Middle frontal gyrus (tissue), 1 donor: ENCODE data around the gene CAPN10.

ENCODE experiments used
- DNase-seq: peaks from one replicate; pipeline ENCODE4 v3.0.0-alpha.2; 2015; ENCODE audit warnings: low spot score; ENCODE audit errors: extremely low spot score

Gene CAPN10

GRCh38 chr2:240589375-240589774 is 2.8 kb downstream of the CAPN10 start:
- no peak for DNase-seq

DNA sequence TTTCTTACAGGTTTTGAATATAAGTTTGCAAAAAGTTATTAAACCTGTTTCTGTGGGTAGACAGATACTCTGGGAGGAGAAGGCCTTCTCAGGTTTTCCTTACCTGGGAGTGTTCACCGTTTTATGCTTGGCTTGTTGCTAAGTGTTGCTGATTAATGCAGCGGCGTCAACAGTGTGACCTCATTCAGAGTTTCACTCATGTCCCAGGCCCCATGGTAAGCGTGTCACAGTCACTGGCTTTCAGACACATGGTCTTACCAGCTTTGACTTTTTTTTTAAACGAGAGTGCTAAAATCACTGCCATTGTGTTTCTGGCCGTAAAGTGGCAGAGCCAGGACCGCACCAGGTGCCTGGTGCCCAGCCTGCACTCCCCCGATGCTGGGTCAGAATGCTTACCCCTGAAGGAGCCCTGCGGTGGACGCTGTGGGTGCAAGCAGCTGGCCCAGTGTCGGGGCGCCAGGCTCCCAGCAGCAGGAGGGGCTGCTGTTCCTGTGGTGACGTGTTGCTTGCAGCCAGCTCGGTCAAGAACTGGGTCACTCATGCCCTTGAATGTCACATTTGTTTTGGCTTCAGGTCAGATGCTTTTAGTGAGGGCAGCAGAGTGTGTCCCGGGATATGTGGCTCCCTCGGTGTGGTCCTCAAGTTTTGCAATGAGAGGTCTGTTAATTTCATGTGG is 3.5 kb downstream of the CAPN10 start:
- DNase-seq = no peak

DNA sequence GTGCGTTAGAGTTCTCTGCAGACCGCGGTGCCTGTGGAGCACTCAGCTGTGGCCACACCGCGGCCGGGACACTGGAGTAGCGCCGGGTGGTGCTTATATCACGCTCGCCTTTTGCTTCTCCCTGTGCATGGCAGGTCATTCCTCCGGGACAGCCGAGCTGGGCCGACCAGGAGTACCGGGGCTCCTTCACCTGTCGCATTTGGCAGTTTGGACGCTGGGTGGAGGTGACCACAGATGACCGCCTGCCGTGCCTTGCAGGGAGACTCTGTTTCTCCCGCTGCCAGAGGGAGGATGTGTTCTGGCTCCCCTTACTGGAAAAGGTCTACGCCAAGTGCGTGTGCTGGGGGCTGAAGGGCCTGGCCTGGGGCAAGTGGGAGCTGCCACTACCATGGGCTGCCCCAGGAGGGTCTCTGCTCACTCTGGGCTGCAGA is 4.2 kb downstream of the CAPN10 start:
- DNase-seq = no peak

- DNase-seq = no peak
Measured at GRCh38 chr2:240591226-240591625, 4.7 kb downstream of the CAPN10 start.

DNA sequence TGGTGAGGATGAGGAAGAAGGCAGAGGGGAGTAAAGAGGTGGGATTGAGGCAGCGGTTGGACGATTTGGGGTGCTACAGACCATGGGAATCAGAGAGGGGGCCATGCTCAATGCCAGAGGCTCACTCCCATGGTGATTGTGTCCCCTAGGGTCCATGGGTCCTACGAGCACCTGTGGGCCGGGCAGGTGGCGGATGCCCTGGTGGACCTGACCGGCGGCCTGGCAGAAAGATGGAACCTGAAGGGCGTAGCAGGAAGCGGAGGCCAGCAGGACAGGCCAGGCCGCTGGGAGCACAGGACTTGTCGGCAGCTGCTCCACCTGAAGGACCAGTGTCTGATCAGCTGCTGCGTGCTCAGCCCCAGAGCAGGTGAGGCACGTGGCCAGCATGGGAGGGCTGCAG is 5.2 kb downstream of the CAPN10 start:
- no peak for DNase-seq

DNA sequence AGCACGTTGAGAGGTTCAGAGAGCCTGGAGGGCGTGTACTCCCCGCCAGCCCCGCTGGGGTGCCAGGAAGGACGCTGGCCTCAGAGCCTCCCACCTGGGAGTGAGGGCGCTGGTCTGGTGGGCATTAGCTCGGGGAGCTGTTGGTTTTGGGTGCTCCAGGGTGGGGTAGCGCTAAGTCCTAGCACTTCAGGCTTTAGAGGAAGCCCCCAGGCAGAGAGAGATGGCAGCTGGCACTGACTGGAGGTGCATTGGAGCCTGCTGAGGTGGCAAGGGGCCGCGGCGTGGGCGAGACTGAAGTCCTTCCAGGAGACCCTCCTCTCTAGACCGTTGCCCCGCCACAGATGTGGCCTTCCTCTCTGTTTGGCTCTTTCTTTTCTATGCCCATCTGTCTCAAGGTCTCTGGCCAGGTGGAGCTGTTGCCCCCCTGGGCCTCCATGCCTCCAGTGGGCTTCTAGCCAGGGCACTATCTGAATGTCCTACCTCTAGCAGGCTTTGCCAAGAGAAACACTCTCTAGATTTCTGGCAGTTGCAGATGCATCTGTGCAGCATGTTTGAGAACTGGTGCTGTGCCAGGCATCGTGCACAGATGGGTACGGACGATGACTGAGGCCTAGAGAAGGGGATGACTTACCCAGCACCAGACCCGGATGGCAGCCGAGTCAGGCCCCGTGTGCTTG is 6.6 kb downstream of the CAPN10 start:
- peak; percentile 14 for DNase-seq

GRCh38 chr2:240593703-240594451 is 7.3 kb downstream of the CAPN10 start:
- no peak for DNase-seq

DNA sequence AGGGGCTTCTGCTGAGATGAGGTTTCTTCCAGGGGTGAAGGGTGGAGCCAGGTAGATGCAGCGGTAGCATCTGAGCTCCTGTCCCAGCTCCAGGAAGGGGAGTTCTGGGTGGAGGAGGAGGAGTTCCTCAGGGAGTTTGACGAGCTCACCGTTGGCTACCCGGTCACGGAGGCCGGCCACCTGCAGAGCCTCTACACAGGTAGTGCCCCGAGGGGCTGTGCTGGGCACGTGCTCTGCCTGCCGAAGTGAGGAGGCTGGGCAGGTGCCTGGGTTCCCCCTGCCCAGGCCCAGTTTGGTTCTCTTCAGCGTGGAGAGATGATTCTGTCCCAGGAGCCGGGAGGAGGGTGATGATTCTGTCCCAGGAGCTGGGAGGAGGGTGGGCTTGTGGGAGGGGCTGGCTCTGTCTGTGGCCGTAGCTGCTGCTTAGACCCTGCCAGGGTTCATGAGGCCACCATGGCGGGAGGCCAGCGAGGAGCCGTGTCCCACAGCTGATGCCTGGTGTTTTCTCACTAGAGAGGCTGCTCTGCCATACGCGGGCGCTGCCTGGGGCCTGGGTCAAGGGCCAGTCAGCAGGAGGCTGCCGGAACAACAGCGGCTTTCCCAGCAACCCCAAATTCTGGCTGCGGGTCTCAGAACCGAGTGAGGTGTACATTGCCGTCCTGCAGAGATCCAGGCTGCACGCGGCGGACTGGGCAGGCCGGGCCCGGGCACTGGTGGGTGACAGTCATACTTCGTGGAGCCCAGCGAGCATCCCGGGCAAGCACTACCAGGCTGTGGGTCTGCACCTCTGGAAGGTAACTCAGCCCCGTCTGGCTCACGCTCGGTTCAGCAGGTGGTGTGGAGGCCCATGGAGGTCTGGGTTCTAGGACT is 8.2 kb downstream of the CAPN10 start:
- DNase-seq = no peak

- DNase-seq = no peak
Measured at GRCh38 chr2:240595381-240596079, 9.0 kb downstream of the CAPN10 start.

DNA sequence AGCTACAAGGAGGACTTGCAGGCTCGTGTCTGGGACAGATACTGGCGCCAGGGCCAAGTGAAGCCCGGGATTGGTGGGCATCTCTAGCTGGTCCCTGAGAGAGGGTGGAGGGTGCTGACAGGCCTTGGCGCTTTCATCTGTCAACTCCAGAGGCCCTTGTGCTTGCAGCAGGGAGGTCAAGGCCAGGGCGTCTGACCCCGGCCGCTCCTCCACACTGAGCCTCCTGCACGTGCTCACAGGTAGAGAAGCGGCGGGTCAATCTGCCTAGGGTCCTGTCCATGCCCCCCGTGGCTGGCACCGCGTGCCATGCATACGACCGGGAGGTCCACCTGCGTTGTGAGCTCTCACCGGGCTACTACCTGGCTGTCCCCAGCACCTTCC is 9.5 kb downstream of the CAPN10 start:
- DNase-seq = no peak

DNA sequence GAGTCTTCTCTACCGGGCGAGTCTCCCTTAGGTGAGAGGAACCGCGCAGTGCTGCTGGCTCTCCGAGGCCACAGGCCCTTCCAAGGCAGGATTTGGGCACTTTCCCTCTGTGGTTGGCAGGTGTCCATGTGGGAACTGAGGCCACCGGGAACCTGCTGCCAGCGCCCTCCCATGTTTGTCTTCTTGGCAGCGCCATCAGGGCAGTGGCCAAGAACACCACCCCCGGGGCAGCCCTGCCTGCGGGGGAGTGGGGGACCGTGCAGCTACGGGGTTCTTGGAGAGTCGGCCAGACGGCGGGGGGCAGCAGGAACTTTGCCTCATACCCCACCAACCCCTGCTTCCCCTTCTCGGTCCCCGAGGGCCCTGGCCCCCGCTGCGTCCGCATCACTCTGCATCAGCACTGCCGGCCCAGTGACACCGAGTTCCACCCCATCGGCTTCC is 10.0 kb downstream of the CAPN10 start:
- peak; percentile 50 for DNase-seq

DNA sequence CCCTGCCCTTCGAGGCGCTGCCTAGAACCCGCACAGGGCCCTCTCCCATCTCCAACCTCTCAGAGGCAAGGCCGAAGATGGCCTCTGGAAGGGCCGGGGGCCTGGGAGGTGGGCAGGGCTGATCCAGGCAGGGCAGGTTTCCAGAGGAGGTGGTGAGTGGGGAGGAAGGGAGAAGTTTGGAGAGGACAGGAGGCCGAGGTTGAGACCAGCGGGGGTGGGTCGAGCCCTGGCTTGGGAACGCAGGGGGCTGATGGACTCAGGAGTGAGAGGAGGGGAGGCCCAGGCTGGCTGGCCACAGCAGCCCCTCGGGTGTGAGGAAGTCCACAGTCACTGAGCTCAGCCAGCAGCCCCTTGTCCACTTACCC is 10.5 kb downstream of the CAPN10 start:
- DNase-seq = no peak

- no peak for DNase-seq
Measured at GRCh38 chr2:240597419-240598181, 11.1 kb downstream of the CAPN10 start.

DNA sequence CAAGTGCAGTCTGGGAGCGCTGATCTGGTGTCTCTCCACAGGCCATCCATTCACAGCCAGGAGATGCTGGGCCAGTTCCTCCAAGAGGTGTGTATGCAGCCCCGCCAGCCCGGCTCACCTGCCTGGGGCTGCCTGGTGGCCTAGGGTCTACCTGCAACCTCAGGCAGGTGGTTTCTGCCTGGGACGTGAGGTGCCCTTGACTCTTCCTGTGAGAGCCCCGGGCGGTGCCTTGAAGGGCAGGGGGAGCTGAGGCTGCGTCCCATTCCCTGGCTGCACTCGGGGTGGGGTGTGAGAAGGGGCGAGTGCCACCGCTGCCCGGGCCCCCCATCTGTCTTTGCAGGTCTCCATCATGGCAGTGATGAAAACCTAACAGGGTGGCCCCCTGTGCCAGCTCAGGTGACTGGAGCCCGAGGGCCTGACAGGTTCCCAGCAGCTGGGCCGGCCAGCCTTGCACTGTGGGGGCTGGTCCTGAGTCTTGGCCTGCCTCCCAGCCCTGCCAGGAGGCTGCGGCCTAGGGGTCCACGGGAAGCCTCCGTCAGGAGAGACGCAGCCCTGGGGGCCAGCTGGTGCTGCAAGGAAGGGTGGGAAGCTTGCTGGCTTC is 11.9 kb downstream of the CAPN10 start:
- no peak for DNase-seq

- no peak for DNase-seq
Measured at GRCh38 chr2:240599141-240599583, 12.6 kb downstream of the CAPN10 start.

DNA sequence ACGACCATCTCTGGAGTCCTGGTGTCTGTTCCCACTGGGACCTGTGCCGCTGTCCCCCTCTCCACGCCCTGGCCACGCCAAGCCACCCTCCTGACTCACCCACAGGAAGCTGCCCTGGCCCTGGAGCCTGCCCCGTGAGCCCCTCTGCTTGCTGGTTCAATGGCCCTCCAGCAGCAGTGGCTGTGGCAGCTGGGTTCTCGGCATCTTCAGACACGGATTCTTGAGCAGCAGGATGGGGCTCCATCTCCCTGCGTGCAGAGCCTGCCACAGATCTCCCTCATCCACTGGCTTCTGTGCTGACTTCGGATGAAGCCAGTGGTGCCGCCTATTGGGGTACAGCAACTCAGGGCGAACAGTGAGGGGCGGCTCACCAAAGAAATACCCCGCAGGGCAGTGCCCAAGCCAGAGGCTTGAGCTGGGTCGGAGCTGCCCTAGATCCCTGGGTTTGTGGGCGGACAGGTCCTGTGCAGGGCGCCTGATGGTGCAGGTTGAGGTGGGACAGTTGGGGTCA is 14.0 kb downstream of the CAPN10 start:
- no peak for DNase-seq

DNA sequence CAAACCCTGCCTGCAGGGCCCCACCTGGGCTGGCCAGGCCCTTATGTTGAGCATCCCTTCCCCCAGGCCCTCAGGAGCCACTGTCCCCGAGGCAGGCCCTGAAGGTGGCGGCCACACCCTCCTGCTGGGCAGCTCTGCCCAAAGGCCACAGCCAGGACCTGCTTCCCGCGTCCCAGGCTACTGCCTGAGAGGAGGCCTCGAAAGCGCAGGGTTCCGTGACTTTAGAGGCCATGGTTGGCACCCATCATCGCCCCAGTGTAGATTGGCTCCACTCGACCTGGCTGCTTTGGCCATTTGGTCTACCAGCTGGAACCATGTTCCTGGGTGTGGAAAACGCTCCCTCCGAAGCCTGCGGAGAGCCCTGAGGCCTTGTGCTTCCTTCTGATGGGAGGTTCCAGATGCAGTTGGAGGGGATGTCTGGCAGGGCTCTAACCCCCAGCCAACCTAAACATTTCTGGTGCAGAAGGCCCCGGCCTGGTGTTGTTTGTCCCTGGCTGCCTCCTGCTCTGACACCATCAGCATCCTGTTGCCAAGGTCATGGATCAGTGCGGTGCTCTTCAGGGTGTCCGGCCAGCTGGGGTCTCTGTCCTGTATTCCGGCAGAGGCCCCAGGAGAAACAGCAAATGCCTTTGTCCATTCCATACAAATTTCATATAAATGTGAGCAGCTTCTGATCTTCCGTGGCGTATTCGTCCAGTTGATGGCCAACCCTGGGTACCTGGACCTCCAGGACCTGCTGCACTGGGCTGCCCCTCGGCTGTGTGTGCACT is 14.7 kb downstream of the CAPN10 start:
- no peak for DNase-seq

DNA sequence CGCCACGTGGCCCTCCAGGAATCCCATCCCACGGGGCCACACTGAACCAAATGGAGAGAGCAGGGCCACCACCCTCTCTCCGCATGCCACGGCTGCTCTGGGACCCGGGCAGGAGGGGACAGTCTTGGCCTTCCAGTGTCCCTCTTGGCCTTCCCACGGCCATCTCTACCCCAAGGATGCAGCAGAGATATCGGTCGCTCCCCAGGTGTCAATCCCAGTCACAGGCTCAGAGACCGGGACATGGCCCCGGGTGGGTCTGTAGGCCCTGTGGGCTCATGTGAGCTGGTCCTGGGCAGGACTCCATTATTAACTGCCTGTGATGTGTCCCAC is 15.3 kb downstream of the CAPN10 start:
- no peak for DNase-seq
